Spleen (tissue), 11 donors: Measurements from ENCODE around the gene ZNF319. TPM values are rescaled to one million over a fixed set of nuclear protein-coding genes. Genes with fewer than 3 reads are reported as not detected.
A peak's percentile ranks its signal among the peaks of the same experiment; 100 is the strongest.

Source experiments
- DNase-seq: peaks from one replicate; pipeline ENCODE4 v3.0.0-alpha.2; 2020
- H3K27ac ChIP-seq, 8 donors: fragments of 200-600 bp; sonication (generic) in 7 of 8; 1 replicate in 4 of 8; 2 replicates in 4 of 8; pipeline versions ENCODE4 v1.5.0 to v1.8.0; 2016 to 2021; ENCODE audit warnings: inconsistent platforms in 4 of 8, mild to moderate bottlenecking in 4 of 8, moderate library complexity in 1 of 8
- H3K27me3 ChIP-seq, 7 donors: fragments of 200-600 bp; sonication (generic) in 6 of 7; replicated peaks in 1 of 7; 1 replicate in 4 of 7; 2 replicates in 3 of 7; pipeline versions ENCODE4 v1.5.0 to v1.8.0; 2016 to 2021; ENCODE audit warnings: inconsistent platforms in 3 of 7, mild to moderate bottlenecking in 1 of 7
- H3K36me3 ChIP-seq, 6 donors: fragments of 200-600 bp; sonication (generic) in 5 of 6; 1 replicate in 4 of 6; 2 replicates in 2 of 6; pipeline versions ENCODE4 v1.5.0 to v1.8.0; 2016 to 2021; ENCODE audit warnings: inconsistent platforms in 2 of 6
- H3K4me1 ChIP-seq, 6 donors: fragments of 200-600 bp; sonication (generic) in 5 of 6; 1 replicate in 3 of 6; 2 replicates in 3 of 6; pipeline versions ENCODE4 v1.5.0 to v1.8.0; 2016 to 2021; ENCODE audit warnings: inconsistent platforms in 3 of 6
- H3K4me3 ChIP-seq, 8 donors: fragments of 200-600 bp; sonication (generic) in 7 of 8; 1 replicate in 4 of 8; 2 replicates in 4 of 8; pipeline versions ENCODE4 v1.5.0 to v1.8.0; 2016 to 2021; ENCODE audit warnings: inconsistent platforms in 4 of 8, mild to moderate bottlenecking in 4 of 8, moderate library complexity in 2 of 8
- H3K9me3 ChIP-seq, 8 donors: fragments of 200-600 bp; sonication (generic) in 7 of 8; 1 replicate in 4 of 8; 2 replicates in 4 of 8; pipeline versions ENCODE4 v1.5.0 to v1.8.0; 2016 to 2021; ENCODE audit warnings: inconsistent platforms in 4 of 8
- CTCF ChIP-seq, 11 experiments: fragments of 200-600 bp in 7 of 11; fragments of 450-650 bp in 4 of 11; sonication (generic) in 4 of 11; IDR thresholded peaks in 8 of 11; conservative IDR thresholded peaks in 3 of 11; 1 replicate in 7 of 11; 2 replicates in 4 of 11; pipeline versions ENCODE4 v1.4.0 to v1.8.0; 2016 to 2021; ENCODE audit warnings: antibody characterized with exemption in 11 of 11, inconsistent platforms in 4 of 11, mild to moderate bottlenecking in 1 of 11
- POLR2A ChIP-seq, 3 donors: fragments of 450-650 bp; IDR thresholded peaks; one replicate each; pipeline ENCODE4 v1.5.1; 2017; ENCODE audit warnings: antibody characterized with exemption in 3 of 3, mild to moderate bottlenecking in 1 of 3
- POLR2AphosphoS5 ChIP-seq, 3 donors: sonication (generic); formaldehyde crosslinking; IDR thresholded peaks; one replicate each; pipeline ENCODE4 v1.5.1; 2017; ENCODE audit warnings: antibody characterized with exemption in 3 of 3
- whole genome bisulfite sequencing, 5 donors: extraction: QIAGEN DNeasy Blood & Tissue Kit in 3 of 5; methylation state at CpG; one replicate each; pipeline versions ENCODE4 v1.1.5 to v1.1.7; 2013 to 2018; 5-methylcytosine and 5-hydroxymethylcytosine counted together
- intact Hi-C: fragments of 100-400 bp; cut with DNase I; formaldehyde crosslinking; loops from one replicate; pipeline ENCODE4 v1.15.0; 2023; ENCODE audit warnings: low total_unique reads
- polyA plus RNA-seq, 3 donors: library from polyadenylated mRNA; stranded (reverse); fragments of 200-250 nt; gene quantifications; one replicate each; pipeline ENCODE4 v1.2.1, GENCODE V29; 2013
- total RNA-seq, 7 donors: library from RNA; depleted of rRNA in 3 of 7; stranded (reverse); fragments of >200 nt in 3 of 7; fragmentation: NEBNext Ultra II Directional in 4 of 7; extraction: Animal tissue kit (Norgen Biotek cat#: 25700) in 4 of 7; gene quantifications; one replicate each; pipeline versions ENCODE4 v1.1.0 to v1.2.1, GENCODE V29; 2016 to 2021
- donor health status: healthy with polysubstance abuse.
- donor health status: DM: no; HTN: no; CAD: no; lungs with moderate emphysema.
- donor health status: DM: no; HTN: no; CAD: no.
- donor health status: Bipolar disorder and iron deficiency.
- donor health status: healthy.
- donor health status: DM: no; HTN: no; CAD: no.
- donor health status: DM: yes; HTN: yes; CAD: no.

Gene ZNF319
- total and polyA plus RNA-seq, 10 donors, result 3.0 to 23.4 (median 16.1) TPM

DNA sequence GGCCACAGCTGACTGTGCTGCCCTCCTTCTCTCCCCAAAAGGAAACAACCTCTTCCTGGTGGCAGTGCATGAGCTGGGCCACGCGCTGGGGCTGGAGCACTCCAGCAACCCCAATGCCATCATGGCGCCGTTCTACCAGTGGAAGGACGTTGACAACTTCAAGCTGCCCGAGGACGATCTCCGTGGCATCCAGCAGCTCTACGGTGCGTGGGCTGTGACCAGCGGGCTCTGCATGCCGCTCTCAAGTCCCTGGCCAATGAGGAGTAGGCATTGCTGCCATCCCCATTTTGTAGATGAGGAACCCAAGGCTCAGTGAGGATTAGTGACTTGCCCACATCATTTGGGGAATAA lies 40.0 kb upstream of the ZNF319 start:
- 92 to 97% (median 95%) methylated on average over 11 to 12 of the region's 12 CpGs for WGBS, 5 donors

DNA sequence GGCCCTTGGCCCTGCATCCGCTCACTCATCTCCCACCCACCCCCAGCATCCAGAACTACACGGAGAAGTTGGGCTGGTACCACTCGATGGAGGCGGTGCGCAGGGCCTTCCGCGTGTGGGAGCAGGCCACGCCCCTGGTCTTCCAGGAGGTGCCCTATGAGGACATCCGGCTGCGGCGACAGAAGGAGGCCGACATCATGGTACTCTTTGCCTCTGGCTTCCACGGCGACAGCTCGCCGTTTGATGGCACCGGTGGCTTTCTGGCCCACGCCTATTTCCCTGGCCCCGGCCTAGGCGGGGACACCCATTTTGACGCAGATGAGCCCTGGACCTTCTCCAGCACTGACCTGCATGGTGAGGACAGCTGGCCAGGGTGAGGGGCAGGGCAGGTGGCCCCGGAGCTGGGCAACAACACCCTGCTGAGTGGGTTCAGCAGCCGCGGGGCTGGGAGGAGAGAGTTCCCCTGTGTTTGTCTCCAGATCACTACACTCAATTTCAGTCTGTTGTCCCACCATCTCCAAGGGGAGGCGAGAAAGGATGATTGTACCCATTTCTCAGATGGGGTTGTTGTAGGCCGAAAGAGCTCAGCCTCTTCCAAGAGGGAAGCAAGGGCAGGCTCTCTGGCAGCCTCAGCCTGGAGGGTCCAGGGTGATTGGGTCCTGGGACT lies 39.5 kb upstream of the ZNF319 start:
- Histone ChIP-seq H3K27ac (peak overlapping the region in 2 of 8 donors; percentile 10 to 38), H3K36me3 (peaks cover 0 to 54% (median 0%) of the 10 kb centered on the region in 6 donors), H3K27me3 (no peaks in the 10 kb centered on the region), H3K4me3 (no peak overlapping the region), H3K9me3 (no peaks in the 10 kb centered on the region), H3K4me1 (peaks cover 0 to 62% (median 23%) of the 10 kb centered on the region in 6 donors)
- intact Hi-C loops, result no loop called here
- no peak for TF ChIP-seq POLR2A (IDR thresholded peaks at IDR 0.05)
- no peak for TF ChIP-seq CTCF (IDR thresholded peaks at IDR 0.05 in 8 of 11, conservative IDR thresholded peaks at IDR 0.05 in 3 of 11)
- peak in 2 of 3 donors; percentile 24 to 51 for TF ChIP-seq POLR2AphosphoS5 (IDR thresholded peaks at IDR 0.05)
- WGBS, 5 donors, result 79 to 96% (median 86%) methylated on average over 15 to 26 of the region's 26 CpGs
- DNase-seq, result no peak

More for the DNA sequence above, 40.0 kb upstream of the ZNF319 start:
- no peak for TF ChIP-seq CTCF (IDR thresholded peaks at IDR 0.05 in 8 of 11, conservative IDR thresholded peaks at IDR 0.05 in 3 of 11)
- no peak for TF ChIP-seq POLR2AphosphoS5 (IDR thresholded peaks at IDR 0.05)
- no peak for TF ChIP-seq POLR2A (IDR thresholded peaks at IDR 0.05)
- Histone ChIP-seq H3K4me1 (peaks cover 0 to 61% (median 23%) of the 10 kb centered on the region in 6 donors), H3K36me3 (peaks cover 0 to 59% (median 0%) of the 10 kb centered on the region in 6 donors), H3K27me3 (no peaks in the 10 kb centered on the region), H3K4me3 (no peak overlapping the region), H3K27ac (no peak overlapping the region), H3K9me3 (no peaks in the 10 kb centered on the region)
- intact Hi-C loops, result no loop called here
- no peak for DNase-seq

DNA sequence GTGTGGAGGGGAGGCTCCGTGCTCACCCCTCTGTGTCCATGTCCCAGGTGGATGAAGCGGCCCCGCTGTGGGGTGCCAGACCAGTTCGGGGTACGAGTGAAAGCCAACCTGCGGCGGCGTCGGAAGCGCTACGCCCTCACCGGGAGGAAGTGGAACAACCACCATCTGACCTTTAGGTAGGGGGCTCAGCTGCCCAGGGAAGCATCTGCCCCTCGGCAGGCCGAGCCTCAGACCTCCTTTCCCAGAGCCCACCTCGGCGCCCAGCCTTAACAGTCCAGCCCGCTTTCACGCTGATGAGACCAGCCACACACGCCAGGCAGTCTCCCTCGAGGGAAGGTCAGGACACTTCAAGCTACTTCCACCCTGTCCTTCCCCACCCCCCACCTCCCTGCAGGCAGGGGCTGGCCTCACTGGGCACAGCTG lies 37.8 kb upstream of the ZNF319 start:
- DNase-seq, result no peak
- no peak for TF ChIP-seq POLR2AphosphoS5 (IDR thresholded peaks at IDR 0.05)
- TF ChIP-seq CTCF (IDR thresholded peaks at IDR 0.05 in 8 of 11, conservative IDR thresholded peaks at IDR 0.05 in 3 of 11), result no peak
- TF ChIP-seq POLR2A (IDR thresholded peaks at IDR 0.05), result no peak
- Histone ChIP-seq H3K4me1 (peaks cover 0 to 61% (median 14%) of the 10 kb centered on the region in 6 donors), H3K4me3 (no peak overlapping the region), H3K36me3 (peaks cover 0 to 39% (median 0%) of the 10 kb centered on the region in 6 donors), H3K27ac (peak overlapping the region in 1 of 8 donors; percentile 1), H3K27me3 (no peaks in the 10 kb centered on the region), H3K9me3 (no peaks in the 10 kb centered on the region)
- intact Hi-C loops, result no loop called here
- 68 to 94% (median 84%) methylated on average over 20 of the region's 20 CpGs for WGBS, 5 donors

- Histone ChIP-seq H3K36me3 (peaks cover 0 to 33% (median 0%) of the 10 kb centered on the region in 6 donors), H3K27ac (no peak overlapping the region), H3K4me3 (no peak overlapping the region), H3K27me3 (no peaks in the 10 kb centered on the region), H3K4me1 (peaks cover 0 to 64% (median 16%) of the 10 kb centered on the region in 6 donors), H3K9me3 (no peaks in the 10 kb centered on the region)
- DNase-seq, result no peak
- no peak for TF ChIP-seq POLR2AphosphoS5 (IDR thresholded peaks at IDR 0.05)
- no peak for TF ChIP-seq POLR2A (IDR thresholded peaks at IDR 0.05)
- TF ChIP-seq CTCF (IDR thresholded peaks at IDR 0.05 in 8 of 11, conservative IDR thresholded peaks at IDR 0.05 in 3 of 11), result no peak
- WGBS, 5 donors, result 90 to 95% (median 93%) methylated on average over 16 of the region's 16 CpGs
- intact Hi-C loops, result no loop called here
Observed at GRCh38 chr16:58037365-58038057, 37.0 kb upstream of the ZNF319 start.
